HG03565 (cell line): ENCODE measurements around the gene SLC13A3.

Experiments used
- ATAC-seq: cut with Tn5 transposase; IDR thresholded peaks from one replicate; pipeline ENCODE4 v1.9.1; 2021; ENCODE audit warnings: mild to moderate bottlenecking, moderate library complexity; ENCODE audit not compliant: unreplicated experiment

The SLC13A3 gene

GRCh38 chr20:46651091-46651962, at the start of gene SLC13A3:
Gene SLC13A3 (minus strand): TSS chr20:46651459. CDS start chr20:46651421, 38 bp downstream.
- ATAC-seq: no peak

GRCh38 chr20:46701057-46701456, 49.8 kb upstream of the SLC13A3 start:
- no peak for ATAC-seq

GRCh38 chr20:46700481-46700880, 49.2 kb upstream of the SLC13A3 start:
- ATAC-seq: no peak

- no peak for ATAC-seq
Measured at GRCh38 chr20:46699651-46700359, 48.5 kb upstream of the SLC13A3 start.

GRCh38 chr20:46698788-46699187, 47.5 kb upstream of the SLC13A3 start:
- no peak for ATAC-seq

- no peak for ATAC-seq
Measured at GRCh38 chr20:46696791-46697279, 45.6 kb upstream of the SLC13A3 start.

GRCh38 chr20:46695892-46696291, 44.6 kb upstream of the SLC13A3 start:
- no peak for ATAC-seq

GRCh38 chr20:46694484-46694883, 43.2 kb upstream of the SLC13A3 start:
- ATAC-seq: no peak

GRCh38 chr20:46691196-46691595, 39.9 kb upstream of the SLC13A3 start:
- no peak for ATAC-seq

- ATAC-seq: no peak
Measured at GRCh38 chr20:46690219-46691106, 39.2 kb upstream of the SLC13A3 start.

GRCh38 chr20:46689754-46690085, 38.5 kb upstream of the SLC13A3 start:
- ATAC-seq: no peak

- ATAC-seq: peak; percentile 82
Measured at GRCh38 chr20:46689082-46689753, 38.0 kb upstream of the SLC13A3 start, which contains the start of gene TP53RK. Gene TP53RK (minus strand): TSS chr20:46689444. CDS start chr20:46689414, 30 bp downstream.

GRCh38 chr20:46688151-46689081, 37.2 kb upstream of the SLC13A3 start:
- peak; percentile 1 for ATAC-seq

GRCh38 chr20:46683939-46684750, 32.9 kb upstream of the SLC13A3 start:
- ATAC-seq: no peak

- ATAC-seq: no peak
Measured at GRCh38 chr20:46683668-46683938, 32.3 kb upstream of the SLC13A3 start.

- no peak for ATAC-seq
Measured at GRCh38 chr20:46683011-46683667, 31.9 kb upstream of the SLC13A3 start.

GRCh38 chr20:46682063-46682821, 31.0 kb upstream of the SLC13A3 start:
- ATAC-seq: no peak
